Mesenchymal stem cell (in vitro differentiated cells and primary cell): Measurements from ENCODE around the gene MMP8.

Experiments used
- DNase-seq: peaks from one replicate; pipeline ENCODE4 v3.0.0-alpha.2; 2013
- H2AFZ ChIP-seq: one replicate; pipeline ENCODE4 v1.6.1; 2013; ENCODE audit warnings: low read depth, mild to moderate bottlenecking, control low read depth, inconsistent platforms, low read length, moderate library complexity
- H2AK5ac ChIP-seq: 2 replicates; pipeline ENCODE4 v1.6.1; 2013; ENCODE audit warnings: low read length, moderate library complexity, mild to moderate bottlenecking, inconsistent platforms; ENCODE audit not compliant: severe bottlenecking
- H2BK120ac ChIP-seq: one replicate; pipeline ENCODE4 v1.6.1; 2013; ENCODE audit warnings: low read depth, mild to moderate bottlenecking, inconsistent platforms, low read length, moderate library complexity
- H2BK12ac ChIP-seq, 2 experiments: one replicate each; pipeline ENCODE4 v1.6.1; 2013; ENCODE audit warnings: inconsistent platforms in 2 of 2, low read length in 2 of 2, mild to moderate bottlenecking in 2 of 2, moderate library complexity in 2 of 2, control low read depth in 1 of 2
- H2BK15ac ChIP-seq: one replicate; pipeline ENCODE4 v1.6.1; 2013; ENCODE audit warnings: mild to moderate bottlenecking, low read depth, inconsistent platforms; ENCODE audit not compliant: poor library complexity, severe bottlenecking
- H2BK5ac ChIP-seq: 2 replicates; pipeline ENCODE4 v1.6.1; 2013; ENCODE audit warnings: low read depth, mild to moderate bottlenecking, low read length, control low read depth, inconsistent platforms; ENCODE audit not compliant: poor library complexity, severe bottlenecking
- H3K14ac ChIP-seq, 2 experiments: one replicate each; pipeline ENCODE4 v1.6.1; 2013; ENCODE audit warnings: inconsistent platforms in 2 of 2, low read length in 2 of 2, control low read depth in 1 of 2, mild to moderate bottlenecking in 1 of 2, moderate library complexity in 1 of 2
- H3K18ac ChIP-seq, 2 experiments: one replicate each; pipeline ENCODE4 v1.6.1; 2013; ENCODE audit warnings: inconsistent platforms in 2 of 2, low read length in 2 of 2, control low read depth in 1 of 2, low read depth in 1 of 2, mild to moderate bottlenecking in 1 of 2
- H3K23ac ChIP-seq, 2 experiments: one replicate each; pipeline ENCODE4 v1.6.1; 2013; ENCODE audit warnings: inconsistent platforms in 2 of 2, low read length in 2 of 2, mild to moderate bottlenecking in 2 of 2, moderate library complexity in 2 of 2, control low read depth in 1 of 2
- H3K27ac ChIP-seq: 2 replicates; pipeline ENCODE4 v1.5.1; 2013; ENCODE audit warnings: mild to moderate bottlenecking, moderate library complexity, low read length, control low read depth, inconsistent platforms; ENCODE audit not compliant: poor library complexity, severe bottlenecking
- H3K27me3 ChIP-seq, 2 experiments: 2 replicates each; pipeline versions ENCODE4 v1.6.1 to v1.7.0; 2013; ENCODE audit warnings: low read length in 2 of 2, mild to moderate bottlenecking in 2 of 2, moderate library complexity in 2 of 2, control low read depth in 1 of 2, inconsistent platforms in 1 of 2; ENCODE audit not compliant: control insufficient read depth in 1 of 2, insufficient read depth in 1 of 2
- H3K36me3 ChIP-seq, 2 experiments: 2 replicates each; pipeline versions ENCODE4 v1.6.1 to v1.7.0; 2013; ENCODE audit warnings: low read length in 2 of 2, control low read depth in 1 of 2, inconsistent platforms in 1 of 2, low read depth in 1 of 2, mild to moderate bottlenecking in 1 of 2; ENCODE audit not compliant: insufficient read depth in 2 of 2, control insufficient read depth in 1 of 2
- H3K4ac ChIP-seq, 2 experiments: one replicate each; pipeline ENCODE4 v1.6.1; 2013; ENCODE audit warnings: inconsistent platforms in 2 of 2, low read length in 2 of 2, mild to moderate bottlenecking in 2 of 2, moderate library complexity in 2 of 2, control low read depth in 1 of 2, low read depth in 1 of 2
- H3K4me1 ChIP-seq: 2 replicates; pipeline ENCODE4 v1.6.1; 2013; ENCODE audit warnings: low read depth, low read length, control low read depth; ENCODE audit not compliant: control insufficient read depth, insufficient read depth
- H3K4me2 ChIP-seq: 2 replicates; pipeline ENCODE4 v1.6.1; 2013; ENCODE audit warnings: low read length, mild to moderate bottlenecking, inconsistent platforms; ENCODE audit not compliant: poor library complexity, severe bottlenecking
- H3K4me3 ChIP-seq, 2 experiments: 2 replicates each; pipeline versions ENCODE4 v1.5.1 to v1.7.0; 2013; ENCODE audit warnings: low read length in 2 of 2, mild to moderate bottlenecking in 2 of 2, control low read depth in 1 of 2, low read depth in 1 of 2; ENCODE audit not compliant: insufficient read depth in 1 of 2
- H3K79me1 ChIP-seq: replicated peaks from 2 replicates; pipeline ENCODE4 v1.6.1; 2013; ENCODE audit warnings: mild to moderate bottlenecking, control low read depth, low read length, inconsistent platforms; ENCODE audit not compliant: poor library complexity, severe bottlenecking
- H3K9ac ChIP-seq: 2 replicates; pipeline ENCODE4 v1.7.0; 2013; ENCODE audit warnings: mild to moderate bottlenecking, low read length, moderate library complexity
- H3K9me3 ChIP-seq: 2 replicates; pipeline ENCODE4 v1.7.0; 2013; ENCODE audit warnings: mild to moderate bottlenecking, low read length; ENCODE audit not compliant: control insufficient read depth
- H4K8ac ChIP-seq: one replicate; pipeline ENCODE4 v1.6.1; 2013; ENCODE audit warnings: inconsistent platforms, mild to moderate bottlenecking, low read length, moderate library complexity
- H4K91ac ChIP-seq: one replicate; pipeline ENCODE4 v1.6.1; 2013; ENCODE audit warnings: mild to moderate bottlenecking, low read length, inconsistent platforms
- WGBS: methylation state at CpG from one replicate; pipeline ENCODE4 v1.1.7; 2013; ENCODE audit warnings: mixed read lengths; 5-methylcytosine and 5-hydroxymethylcytosine counted together

The MMP8 gene

DNA sequence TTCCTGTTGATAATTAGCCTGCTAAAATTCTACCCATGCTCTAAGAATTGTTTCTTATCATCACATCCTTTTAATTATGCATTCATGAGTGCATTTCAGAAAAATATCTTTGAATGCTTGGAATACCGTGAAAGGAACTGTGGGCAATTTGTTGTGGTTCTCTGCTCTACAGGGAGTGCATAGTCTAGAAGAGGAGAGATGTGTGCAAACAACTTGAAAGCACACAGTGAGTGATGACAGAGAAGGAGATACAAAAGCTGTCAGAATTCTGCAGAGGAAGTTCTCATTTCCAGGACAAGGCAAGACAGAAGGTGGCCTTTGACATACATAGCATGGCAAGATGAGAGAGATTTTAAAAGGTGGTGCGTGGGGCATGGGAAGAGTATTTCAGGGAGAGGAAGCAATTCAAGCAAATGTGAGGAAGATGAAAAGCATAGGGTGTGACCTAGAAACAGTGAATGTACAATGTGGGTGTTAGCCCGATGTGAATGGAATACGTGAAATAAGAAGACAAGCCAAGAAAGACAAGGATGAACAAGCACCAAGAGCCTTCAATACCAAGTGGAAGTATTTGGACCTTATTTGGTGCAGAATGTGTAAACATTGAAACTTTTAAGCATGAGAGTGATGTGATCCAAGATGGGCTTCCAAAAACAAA lies 5.0 kb downstream of the MMP8 start:
- H3K4me1 ChIP-seq: no peaks in the 10 kb centered on the region
- H3K4ac ChIP-seq: no peak overlapping the region
- no peak overlapping the region for H3K18ac ChIP-seq
- no peak overlapping the region for H2BK15ac ChIP-seq
- H2BK5ac ChIP-seq: no peak overlapping the region
- H3K36me3 ChIP-seq: no peaks in the 10 kb centered on the region
- no peak overlapping the region for H3K4me2 ChIP-seq
- no peak overlapping the region for H3K4me3 ChIP-seq
- H3K9me3 ChIP-seq: peaks cover 3% of the 10 kb centered on the region
- H3K79me1 ChIP-seq: no peaks in the 10 kb centered on the region
- H2BK12ac ChIP-seq: no peak overlapping the region
- H3K27ac ChIP-seq: no peak overlapping the region
- H2AK5ac ChIP-seq: no peak overlapping the region
- H2AFZ ChIP-seq: no peak overlapping the region
- no peak for DNase-seq
- WGBS: 71% methylated on average over 4 of the region's 4 CpGs
- H2BK120ac ChIP-seq: no peak overlapping the region
- H4K91ac ChIP-seq: no peak overlapping the region
- no peak overlapping the region for H3K23ac ChIP-seq
- no peak overlapping the region for H3K9ac ChIP-seq
- H3K14ac ChIP-seq: no peak overlapping the region
- no peak overlapping the region for H4K8ac ChIP-seq
- no peaks in the 10 kb centered on the region for H3K27me3 ChIP-seq

DNA sequence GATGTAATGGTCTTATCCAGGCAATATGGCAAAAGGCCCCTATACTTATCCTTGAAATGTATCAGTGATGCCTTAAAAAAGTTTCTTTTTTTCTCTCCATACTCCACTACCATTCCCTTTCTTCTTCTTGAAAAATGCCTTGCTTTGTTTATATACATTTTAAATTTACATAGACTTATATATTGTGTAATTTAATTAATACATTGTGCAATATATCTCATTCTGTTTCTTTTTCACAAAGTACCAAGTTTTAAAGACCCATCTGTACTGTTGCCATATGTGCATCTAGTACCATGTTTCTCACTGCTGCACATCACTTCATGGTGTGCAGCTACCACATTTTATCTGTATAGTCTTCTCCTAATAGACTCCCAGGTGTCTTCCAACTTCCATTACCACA lies 7.5 kb downstream of the MMP8 start:
- H3K23ac ChIP-seq: no peak overlapping the region
- H3K18ac ChIP-seq: no peak overlapping the region
- H4K8ac ChIP-seq: no peak overlapping the region
- no peak overlapping the region for H2AFZ ChIP-seq
- H3K14ac ChIP-seq: no peak overlapping the region
- no peak overlapping the region for H3K4me3 ChIP-seq
- H2BK5ac ChIP-seq: no peak overlapping the region
- no peak overlapping the region for H3K9ac ChIP-seq
- DNase-seq: no peak
- peaks cover 3% of the 10 kb centered on the region for H3K9me3 ChIP-seq
- H2BK12ac ChIP-seq: no peak overlapping the region
- H3K27me3 ChIP-seq: no peaks in the 10 kb centered on the region
- H3K27ac ChIP-seq: no peak overlapping the region
- no peak overlapping the region for H2BK15ac ChIP-seq
- H3K4ac ChIP-seq: no peak overlapping the region
- H2BK120ac ChIP-seq: no peak overlapping the region
- no peak overlapping the region for H2AK5ac ChIP-seq
- H3K4me1 ChIP-seq: no peaks in the 10 kb centered on the region
- H3K4me2 ChIP-seq: no peak overlapping the region
- H3K36me3 ChIP-seq: no peaks in the 10 kb centered on the region
- no peak overlapping the region for H4K91ac ChIP-seq
- no peaks in the 10 kb centered on the region for H3K79me1 ChIP-seq

DNA sequence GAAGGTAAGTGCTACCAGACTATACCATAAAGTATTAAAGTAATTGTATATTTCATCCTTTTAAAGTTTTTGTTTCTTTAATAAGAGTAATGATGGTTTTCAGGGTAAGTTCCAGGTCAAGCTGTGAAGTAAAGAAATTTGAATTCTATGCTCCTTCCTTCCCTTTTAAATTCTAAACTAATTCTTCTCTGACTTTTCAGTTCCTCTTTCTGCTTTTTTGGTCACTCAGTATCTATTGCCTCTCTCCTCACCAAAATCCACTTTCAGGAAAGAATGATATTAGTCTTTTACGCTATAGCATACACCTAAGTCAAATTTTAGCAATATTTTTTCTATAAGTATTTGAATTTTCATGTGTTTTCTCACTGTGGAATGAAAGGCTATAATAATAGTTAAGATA lies 8.2 kb downstream of the MMP8 start:
- no peak overlapping the region for H3K9ac ChIP-seq
- no peak overlapping the region for H2AK5ac ChIP-seq
- no peak overlapping the region for H2BK120ac ChIP-seq
- no peak overlapping the region for H4K8ac ChIP-seq
- H3K4me1 ChIP-seq: no peaks in the 10 kb centered on the region
- no peak overlapping the region for H3K23ac ChIP-seq
- peaks cover 3% of the 10 kb centered on the region for H3K9me3 ChIP-seq
- no peak overlapping the region for H2AFZ ChIP-seq
- WGBS: no CpG with 5 or more reads among the region's 1 CpG
- H3K14ac ChIP-seq: no peak overlapping the region
- no peak overlapping the region for H3K18ac ChIP-seq
- no peak overlapping the region for H3K4me2 ChIP-seq
- H2BK15ac ChIP-seq: no peak overlapping the region
- H3K27ac ChIP-seq: no peak overlapping the region
- H3K79me1 ChIP-seq: no peaks in the 10 kb centered on the region
- no peak overlapping the region for H4K91ac ChIP-seq
- H2BK12ac ChIP-seq: no peak overlapping the region
- H3K36me3 ChIP-seq: no peaks in the 10 kb centered on the region
- no peaks in the 10 kb centered on the region for H3K27me3 ChIP-seq
- H3K4ac ChIP-seq: no peak overlapping the region
- H3K4me3 ChIP-seq: no peak overlapping the region
- no peak overlapping the region for H2BK5ac ChIP-seq
- no peak for DNase-seq

DNA sequence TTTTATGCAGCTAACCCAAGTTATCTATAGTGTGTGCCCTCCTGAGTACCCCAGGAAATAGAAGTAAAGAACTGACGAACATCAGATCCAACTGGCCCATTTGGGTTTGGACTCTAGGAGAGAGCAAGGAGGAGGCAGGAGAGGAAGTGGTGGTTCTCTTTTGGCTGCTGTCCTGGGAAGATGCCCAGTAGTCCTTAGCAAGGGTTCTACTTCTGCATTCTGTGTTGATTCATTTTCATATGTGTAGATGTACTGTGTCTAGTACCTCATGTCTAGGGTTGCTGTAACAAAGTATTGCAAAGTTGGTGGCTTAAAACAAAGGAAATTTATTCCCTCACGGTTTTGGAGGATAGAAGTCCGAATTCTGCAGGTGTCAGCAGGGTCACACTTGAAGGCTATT lies 12.6 kb downstream of the MMP8 start:
- Histone ChIP-seq H2BK120ac (no peak overlapping the region), H3K4ac (no peak overlapping the region), H2AK5ac (no peak overlapping the region), H3K4me3 (no peak overlapping the region), H3K4me1 (no peaks in the 10 kb centered on the region), H3K4me2 (no peak overlapping the region), H3K27me3 (no peaks in the 10 kb centered on the region), H2BK5ac (no peak overlapping the region), H4K91ac (no peak overlapping the region), H3K23ac (no peak overlapping the region), H3K79me1 (no peaks in the 10 kb centered on the region), H3K9ac (no peak overlapping the region), H3K18ac (no peak overlapping the region), H3K27ac (no peak overlapping the region), H3K14ac (no peak overlapping the region), H2BK15ac (no peak overlapping the region), H2AFZ (no peak overlapping the region), H3K36me3 (no peaks in the 10 kb centered on the region), H4K8ac (no peak overlapping the region), H3K9me3 (no peaks in the 10 kb centered on the region), H2BK12ac (no peak overlapping the region)
- 97% methylated on average over 3 of the region's 3 CpGs for WGBS
- no peak for DNase-seq
